H1 (cell line): ENCODE results near the gene NEK9. TPM values are rescaled to one million over a fixed set of nuclear protein-coding genes. Genes with fewer than 3 reads are reported as not detected.

Experiments used
- CTCF ChIA-PET: fragments of 300-600 bp; sonication (Branson Sonifier 250); formaldehyde crosslinking; loops from one replicate; lab custom pipeline; 2021; ENCODE audit not compliant: partially characterized antibody; lab: Charles Lee
- POLR2A ChIA-PET: fragments of 300-600 bp; sonication (Branson Sonifier 250); formaldehyde crosslinking; loops from one replicate; lab custom pipeline; 2021; ENCODE audit warnings: inconsistent platforms; ENCODE audit not compliant: partially characterized antibody; lab: Charles Lee
- DNase-seq, 2 experiments: peaks; one replicate each; pipeline versions ENCODE4 v3.0.0 to v3.0.0-alpha.2; 2010 to 2022; ENCODE audit warnings: low spot score in 2 of 2, low read depth in 1 of 2, mixed read lengths in 1 of 2
- FAIRE-seq: peaks from 2 replicates; lab custom pipeline; 2011; peaks lifted over from hg19 to GRCh38; lab: Jason Lieb, UNC
- H2AFZ ChIP-seq: 2 replicates; pipeline ENCODE4 v1.8.1; 2012; ENCODE audit warnings: low read length, inconsistent platforms
- H2AK5ac ChIP-seq: 2 replicates; pipeline ENCODE4 v1.6.1; 2013; ENCODE audit warnings: low read depth, low read length
- H2BK120ac ChIP-seq: replicated peaks from 2 replicates; pipeline ENCODE3; 2013; ENCODE audit warnings: low read depth, low read length, inconsistent platforms
- H2BK12ac ChIP-seq: 2 replicates; pipeline ENCODE4 v1.6.1; 2013; ENCODE audit warnings: low read depth, low read length
- H2BK15ac ChIP-seq: 2 replicates; pipeline ENCODE4 v1.6.1; 2013; ENCODE audit warnings: low read length
- H2BK20ac ChIP-seq: 2 replicates; pipeline ENCODE4 v1.6.1; 2013; ENCODE audit warnings: low read length
- H2BK5ac ChIP-seq: 2 replicates; pipeline ENCODE4 v1.6.1; 2013; ENCODE audit warnings: low read depth, low read length
- H3K14ac ChIP-seq: 2 replicates; pipeline ENCODE4 v1.6.1; 2013; ENCODE audit warnings: inconsistent platforms; ENCODE audit not compliant: insufficient read length
- H3K18ac ChIP-seq: 2 replicates; pipeline ENCODE4 v1.6.1; 2013; ENCODE audit warnings: low read length; ENCODE audit errors: extremely low read depth
- H3K23ac ChIP-seq: 2 replicates; pipeline ENCODE4 v1.6.1; 2013; ENCODE audit warnings: inconsistent platforms; ENCODE audit not compliant: insufficient read length
- H3K23me2 ChIP-seq: 2 replicates; pipeline ENCODE4 v1.6.1; 2013; ENCODE audit warnings: low read depth, low read length
- H3K27ac ChIP-seq: 2 replicates; pipeline ENCODE4 v1.6.1; 2011; ENCODE audit warnings: low read depth, low read length, inconsistent platforms
- H3K27me3 ChIP-seq, 4 experiments: replicated peaks in 1 of 4; 1 replicate in 1 of 4; 2 replicates in 3 of 4; pipeline versions ENCODE4 v1.6.1 to v1.8.1; 2011 to 2013; ENCODE audit warnings: low read length in 3 of 4, mild to moderate bottlenecking in 3 of 4, inconsistent platforms in 2 of 4, mixed read lengths in 2 of 4, moderate library complexity in 1 of 4; ENCODE audit not compliant: control insufficient read depth in 3 of 4, insufficient read depth in 3 of 4; ENCODE audit errors: extremely low read depth in 1 of 4
- H3K36me3 ChIP-seq, 4 experiments: 2 replicates each; pipeline versions ENCODE4 v1.6.1 to v1.8.1; 2011 to 2013; ENCODE audit warnings: mild to moderate bottlenecking in 4 of 4, low read length in 3 of 4, moderate library complexity in 2 of 4, control low read depth in 1 of 4, inconsistent platforms in 1 of 4; ENCODE audit not compliant: insufficient read depth in 4 of 4, control insufficient read depth in 2 of 4
- H3K4ac ChIP-seq: replicated peaks from 2 replicates; pipeline ENCODE3; 2013; ENCODE audit warnings: low read length, low read depth, mixed read lengths, inconsistent platforms; ENCODE audit not compliant: insufficient read length
- H3K4me1 ChIP-seq, 4 experiments: replicated peaks in 1 of 4; 1 replicate in 1 of 4; 2 replicates in 3 of 4; pipeline versions ENCODE4 v1.6.1 to v1.8.1; 2011 to 2013; ENCODE audit warnings: low read length in 3 of 4, inconsistent platforms in 2 of 4, mixed read lengths in 1 of 4; ENCODE audit not compliant: insufficient read depth in 4 of 4, control insufficient read depth in 3 of 4
- H3K4me2 ChIP-seq, 2 experiments: 2 replicates each; pipeline versions ENCODE4 v1.6.1 to v1.8.1; 2011 to 2013; ENCODE audit warnings: low read depth in 2 of 2, low read length in 2 of 2, control low read depth in 1 of 2, inconsistent platforms in 1 of 2, mild to moderate bottlenecking in 1 of 2; ENCODE audit not compliant: insufficient read depth in 1 of 2
- H3K4me3 ChIP-seq, 4 experiments: fragments of 200-600, 300-600 bp in 1 of 4; sonication (generic), shearing (Covaris generic), sonication (Bioruptor Twin) in 1 of 4; 2 replicates each; pipeline versions ENCODE4 v1.5.1 to v1.8.1; 2011 to 2016; ENCODE audit warnings: low read length in 4 of 4, low read depth in 3 of 4, control low read depth in 2 of 4, inconsistent platforms in 2 of 4, mild to moderate bottlenecking in 2 of 4, mixed read lengths in 1 of 4, moderate library complexity in 1 of 4; ENCODE audit not compliant: insufficient read depth in 2 of 4; ENCODE audit errors: extremely low read depth in 1 of 4
- H3K56ac ChIP-seq: replicated peaks from 2 replicates; pipeline ENCODE3; 2013; ENCODE audit warnings: low read depth, mild to moderate bottlenecking, mixed read lengths, low read length, inconsistent platforms; ENCODE audit not compliant: insufficient read length
- H3K79me1 ChIP-seq: 2 replicates; pipeline ENCODE4 v1.6.1; 2013; ENCODE audit warnings: low read depth, low read length, control low read depth
- H3K79me2 ChIP-seq, 2 experiments: 2 replicates each; pipeline versions ENCODE4 v1.6.1 to v1.8.1; 2012 to 2013; ENCODE audit warnings: low read length in 2 of 2, mild to moderate bottlenecking in 2 of 2, inconsistent platforms in 1 of 2; ENCODE audit not compliant: insufficient read depth in 2 of 2, control insufficient read depth in 1 of 2
- H3K9ac ChIP-seq, 4 experiments: replicated peaks in 1 of 4; 1 replicate in 1 of 4; 2 replicates in 3 of 4; pipeline versions ENCODE4 v1.6.1 to v1.8.1; 2011 to 2013; ENCODE audit warnings: low read depth in 3 of 4, low read length in 3 of 4, control low read depth in 2 of 4, mild to moderate bottlenecking in 2 of 4, moderate library complexity in 2 of 4, inconsistent platforms in 1 of 4; ENCODE audit errors: extremely low read depth in 1 of 4
- H3K9me3 ChIP-seq, 2 experiments: 2 replicates each; pipeline versions ENCODE4 v1.6.1 to v1.8.1; 2012 to 2013; ENCODE audit warnings: mild to moderate bottlenecking in 2 of 2, moderate library complexity in 2 of 2, control low read depth in 1 of 2, inconsistent platforms in 1 of 2, low read depth in 1 of 2, low read length in 1 of 2, mixed read lengths in 1 of 2; ENCODE audit not compliant: insufficient read depth in 2 of 2
- H4K20me1 ChIP-seq, 2 experiments: replicated peaks in 1 of 2; 2 replicates each; pipeline versions ENCODE3 to v1.8.1; 2011 to 2013; ENCODE audit warnings: inconsistent platforms in 2 of 2, low read length in 2 of 2, mild to moderate bottlenecking in 1 of 2; ENCODE audit not compliant: insufficient read depth in 2 of 2, control insufficient read depth in 1 of 2
- H4K5ac ChIP-seq: 2 replicates; pipeline ENCODE4 v1.6.1; 2013; ENCODE audit warnings: low read length, low read depth, mixed read lengths, inconsistent platforms; ENCODE audit not compliant: insufficient read length
- H4K8ac ChIP-seq: 2 replicates; pipeline ENCODE4 v1.8.0; 2013; ENCODE audit warnings: mild to moderate bottlenecking, moderate library complexity, low read length, inconsistent platforms; ENCODE audit not compliant: insufficient read depth; ENCODE audit errors: extremely low read depth
- H4K91ac ChIP-seq: replicated peaks from 2 replicates; pipeline ENCODE3; 2013; ENCODE audit warnings: low read length, mixed read lengths, inconsistent platforms; ENCODE audit not compliant: insufficient read length
- BACH1 ChIP-seq: IDR thresholded peaks from 2 replicates; pipeline ENCODE4 v1.6.1; 2012; ENCODE audit warnings: low read length, improper control_type of control experiment
- CHD1 ChIP-seq: IDR thresholded peaks from 2 replicates; pipeline ENCODE4 v1.6.1; 2012; ENCODE audit warnings: low read depth, low read length, improper control_type of control experiment
- SP1 ChIP-seq: IDR thresholded peaks from 2 replicates; pipeline ENCODE4 v1.6.1; 2011; ENCODE audit warnings: low read depth, low read length
- WGBS, 2 experiments: shearing (Covaris generic) in 1 of 2; methylation state at CpG; one replicate each; pipeline versions ENCODE4 v1.1.6 to v1.1.7; 2013 to 2015; ENCODE audit warnings: low lambda C conversion rate in 2 of 2, mixed read lengths in 2 of 2, inconsistent platforms in 1 of 2, low coverage in 1 of 2, missing lambda C conversion rate in 1 of 2; ENCODE audit not compliant: insufficient replicate concordance in 2 of 2, insufficient coverage in 1 of 2, insufficient read length in 1 of 2; ENCODE audit errors: extremely low coverage in 1 of 2, missing lambda C conversion rate in 1 of 2; 5-methylcytosine and 5-hydroxymethylcytosine counted together
- polyA plus RNA-seq, 7 experiments: library from polyadenylated mRNA; depleted of rRNA in 3 of 7; stranded (reverse) in 5 of 7; unstranded in 2 of 7; fragments of >200 nt in 5 of 7; fragments of 200-250 nt in 2 of 7; gene quantifications; 1 replicate in 5 of 7; 2 replicates in 1 of 7; 4 replicates in 1 of 7; pipeline versions ENCODE4 v1.2.1 to v1.2.3, GENCODE V29; 2011 to 2013; ENCODE audit warnings: missing spikeins in 2 of 7, mixed read lengths in 2 of 7
- total RNA-seq: library from RNA; stranded (reverse); fragmentation: NEBNext Ultra II Directional; extraction: Animal tissue kit (Norgen Biotek cat#: 25700); gene quantifications from 2 replicates; pipeline ENCODE4 v1.2.1, GENCODE V29; 2021

NEK9 gene
- total and polyA plus RNA-seq, 2 of the 8 experiments (the other 6 are each of a cell fraction or from before 2014, with no cell fraction given), result 16.0 to 43.6 TPM

DNA sequence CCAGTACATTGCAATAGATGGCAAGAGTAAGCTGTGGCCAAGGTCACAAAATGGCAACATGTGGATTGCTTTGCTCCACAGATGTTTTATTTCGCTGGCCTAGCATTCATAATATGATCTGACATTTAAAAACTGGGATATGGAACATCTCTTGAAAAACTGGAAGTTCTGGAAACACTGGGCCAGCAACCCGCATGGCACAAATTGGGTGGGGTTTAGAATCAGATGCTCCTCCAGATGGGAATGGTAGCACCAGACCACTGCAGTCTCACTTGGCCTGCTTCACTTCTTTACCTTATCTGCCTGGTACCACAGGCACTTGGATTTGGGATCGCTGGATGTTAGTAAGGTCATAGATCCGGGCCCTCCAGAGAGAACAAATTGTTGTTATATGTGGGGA is 47.3 kb downstream of the NEK9 start:
- Histone ChIP-seq H3K36me3 (peaks cover 3 to 14% (median 10%) of the 10 kb centered on the region in 4 experiments; a peak in 5 of 8 replicates), H3K18ac (no peak overlapping the region), H2AFZ (no peak overlapping the region), H2BK120ac (no peak overlapping the region), H2AK5ac (no peak overlapping the region), H3K4me2 (no peak overlapping the region), H3K9ac (no peak overlapping the region), H3K4ac (no peak overlapping the region), H2BK15ac (no peak overlapping the region), H3K79me2 (no peaks in the 10 kb centered on the region), H3K4me3 (no peak overlapping the region), H4K91ac (no peak overlapping the region), H3K23me2 (no peaks in the 10 kb centered on the region), H3K27me3 (no peaks in the 10 kb centered on the region), H2BK5ac (no peak overlapping the region), H2BK12ac (no peak overlapping the region), H4K5ac (no peak overlapping the region), H3K27ac (no peak overlapping the region), H3K23ac (no peak overlapping the region), H4K8ac (no peak overlapping the region), H3K56ac (no peak overlapping the region), H3K4me1 (no peaks in the 10 kb centered on the region), H3K79me1 (no peaks in the 10 kb centered on the region), H3K14ac (no peak overlapping the region), H4K20me1 (no peaks in the 10 kb centered on the region), H3K9me3 (no peaks in the 10 kb centered on the region), H2BK20ac (no peak overlapping the region)
- FAIRE-seq (no peak), DNase-seq (no peak)
- 65% methylated on average over 4 of the region's 4 CpGs; no CpG with 5 or more reads in 1 of the 2 experiments for WGBS, 2 experiments
- CTCF ChIA-PET, result interaction anchor here (1.6 to 4.1 kb wide), 2 partner anchors 9 to 11 kb away, joined by 3 to 28 read pairs; no protein-coding TSS in a partner anchor
- POLR2A ChIA-PET, result interaction anchor here (0.7 to 5.1 kb wide), 4 partner anchors 9 to 220 kb away, joined by 3 to 22 read pairs (median 4); partner anchors contain the start of gene ZC2HC1C
- TF ChIP-seq BACH1, result no peak
- no peak for TF ChIP-seq CHD1
- TF ChIP-seq SP1, result no peak
